Measurements from ENCODE around the gene WHRN. TPM values are rescaled to one million over a fixed set of nuclear protein-coding genes. Genes with fewer than 3 reads are reported as not detected.

The WHRN gene
- polyA plus RNA-seq, 1 donor from 2014 or later, result 2.5 TPM

DNA sequence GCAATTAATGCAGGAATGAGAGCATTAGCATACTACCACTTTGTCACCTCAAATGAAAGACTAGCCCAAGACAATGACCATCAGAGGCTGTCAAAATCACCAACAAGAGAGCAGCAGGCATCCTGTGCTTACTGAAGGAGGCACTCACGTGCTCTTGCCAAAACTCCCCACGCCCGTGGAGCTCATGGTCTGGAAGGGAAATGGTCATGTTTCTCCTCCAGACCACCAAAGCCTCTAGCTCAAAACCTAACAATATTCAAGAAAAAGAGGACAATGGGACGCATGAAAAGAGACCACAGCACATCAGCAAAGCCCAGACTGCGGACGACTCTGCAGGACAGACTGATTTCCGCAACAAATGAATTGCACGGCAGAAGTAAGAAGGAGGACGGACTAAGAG lies 130.3 kb downstream of the WHRN start:
- no peak overlapping the region for H3K4me2 ChIP-seq (ENCODE audit: low read length)
- H3K4me3 ChIP-seq (ENCODE audit: low read length), result no peak overlapping the region
- H3F3A ChIP-seq (ENCODE audit: insufficient read depth, low read length, poor library complexity, severe bottlenecking), result no peaks in the 10 kb centered on the region
- H3K36me3 ChIP-seq (ENCODE audit: insufficient read depth, low read length), result no peaks in the 10 kb centered on the region
- TF ChIP-seq SMC3 (conservative IDR thresholded peaks at IDR 0.05; ENCODE audit: poor library complexity) (no peak), CTCF (IDR thresholded peaks at IDR 0.05; ENCODE audit: poor library complexity, severe bottlenecking) (no peak), POLR2AphosphoS5 (IDR thresholded peaks at IDR 0.05) (no peak), EP300 (conservative IDR thresholded peaks at IDR 0.05; ENCODE audit: poor library complexity, severe bottlenecking) (no peak), REST (IDR thresholded peaks at IDR 0.05; ENCODE audit: borderline replicate concordance) (no peak), RAD21 (conservative IDR thresholded peaks at IDR 0.05) (no peak), TAF1 (IDR thresholded peaks at IDR 0.05; ENCODE audit: low read depth) (no peak)
- H3K79me2 ChIP-seq (replicated peaks; ENCODE audit: insufficient read depth, low read length), result no peaks in the 10 kb centered on the region
- H4K20me1 ChIP-seq (ENCODE audit: insufficient read depth), result no peaks in the 10 kb centered on the region
- no peak overlapping the region for H3K27ac ChIP-seq (ENCODE audit: low read length)
- H3K9me3 ChIP-seq (ENCODE audit: low read length), result no peaks in the 10 kb centered on the region
- H3K9ac ChIP-seq (ENCODE audit: low read length), result no peak overlapping the region
- no peak overlapping the region for H2AFZ ChIP-seq (ENCODE audit: low read depth, low read length)
- H3K27me3 ChIP-seq (ENCODE audit: insufficient read depth, low read depth, low read length), result no peaks in the 10 kb centered on the region
- no peaks in the 10 kb centered on the region for H3K9me2 ChIP-seq (ENCODE audit: insufficient read depth, low read length)

DNA sequence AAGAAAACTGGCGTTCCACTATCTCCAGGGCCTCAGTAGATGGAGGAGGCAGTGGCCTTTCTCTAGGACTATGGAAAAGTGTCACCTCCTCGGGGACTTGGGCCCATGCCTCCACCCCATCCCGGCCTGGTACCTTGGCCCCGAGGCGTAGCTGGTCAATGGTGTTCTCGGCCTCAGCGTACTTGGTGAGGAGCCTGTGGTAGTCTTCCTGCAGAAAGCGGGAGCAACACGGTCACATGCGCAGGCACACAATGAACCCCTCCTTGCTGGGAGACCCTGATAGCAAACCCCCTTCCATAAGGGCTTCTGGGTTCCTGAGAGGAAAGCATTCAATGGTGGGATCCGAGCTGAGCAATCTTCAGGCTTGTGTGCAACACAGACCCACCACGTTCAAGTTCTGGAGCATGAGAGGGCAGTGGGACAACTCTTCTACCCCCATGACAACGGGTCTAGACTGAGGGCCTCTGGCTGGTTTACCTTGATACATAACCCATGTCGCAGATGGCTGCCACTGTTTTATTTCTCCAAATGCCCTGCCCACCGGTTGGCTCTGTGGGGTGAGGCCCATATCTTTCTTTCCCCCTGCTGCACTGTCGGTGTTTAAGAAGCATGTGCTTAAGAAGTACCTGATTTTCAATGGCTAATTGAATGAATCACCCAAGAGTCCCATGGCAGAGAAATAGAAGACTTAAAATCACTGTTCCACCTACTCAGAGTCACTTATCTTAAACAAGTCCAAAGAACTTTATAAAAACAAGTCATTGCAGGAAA lies 131.1 kb downstream of the WHRN start:
- TF ChIP-seq EZH2 (IDR thresholded peaks at IDR 0.05; ENCODE audit: borderline replicate concordance, insufficient read depth, low read length, poor library complexity, severe bottlenecking) (no peak), MXI1 (conservative IDR thresholded peaks at IDR 0.05; ENCODE audit: poor library complexity, severe bottlenecking) (no peak), TAF1 (IDR thresholded peaks at IDR 0.05; ENCODE audit: low read depth) (no peak), EP300 (conservative IDR thresholded peaks at IDR 0.05; ENCODE audit: poor library complexity, severe bottlenecking) (no peak), RAD21 (conservative IDR thresholded peaks at IDR 0.05) (no peak), SMC3 (conservative IDR thresholded peaks at IDR 0.05; ENCODE audit: poor library complexity) (no peak)
- Histone ChIP-seq H3K4me2 (ENCODE audit: low read length) (no peak overlapping the region), H3K27ac (ENCODE audit: low read length) (no peak overlapping the region), H3K4me3 (ENCODE audit: low read length) (no peak overlapping the region), H3K27me3 (ENCODE audit: insufficient read depth, low read depth, low read length) (no peaks in the 10 kb centered on the region), H3K9ac (ENCODE audit: low read length) (no peak overlapping the region), H4K20me1 (ENCODE audit: insufficient read depth) (no peaks in the 10 kb centered on the region), H3K36me3 (ENCODE audit: insufficient read depth, low read length) (no peaks in the 10 kb centered on the region), H3F3A (ENCODE audit: insufficient read depth, low read length, poor library complexity, severe bottlenecking) (no peaks in the 10 kb centered on the region), H3K79me2 (replicated peaks; ENCODE audit: insufficient read depth, low read length) (no peaks in the 10 kb centered on the region), H3K9me3 (ENCODE audit: low read length) (no peaks in the 10 kb centered on the region), H2AFZ (ENCODE audit: low read depth, low read length) (no peak overlapping the region), H3K9me2 (ENCODE audit: insufficient read depth, low read length) (no peaks in the 10 kb centered on the region)

Measured in neural cell (in vitro differentiated cells).